Measurements from ENCODE around the gene PRDM16. TPM values are rescaled to one million over a fixed set of nuclear protein-coding genes. Genes with fewer than 3 reads are reported as not detected.

Gene PRDM16
- total RNA-seq, 1 experiment from 2014 or later: not detected

DNA sequence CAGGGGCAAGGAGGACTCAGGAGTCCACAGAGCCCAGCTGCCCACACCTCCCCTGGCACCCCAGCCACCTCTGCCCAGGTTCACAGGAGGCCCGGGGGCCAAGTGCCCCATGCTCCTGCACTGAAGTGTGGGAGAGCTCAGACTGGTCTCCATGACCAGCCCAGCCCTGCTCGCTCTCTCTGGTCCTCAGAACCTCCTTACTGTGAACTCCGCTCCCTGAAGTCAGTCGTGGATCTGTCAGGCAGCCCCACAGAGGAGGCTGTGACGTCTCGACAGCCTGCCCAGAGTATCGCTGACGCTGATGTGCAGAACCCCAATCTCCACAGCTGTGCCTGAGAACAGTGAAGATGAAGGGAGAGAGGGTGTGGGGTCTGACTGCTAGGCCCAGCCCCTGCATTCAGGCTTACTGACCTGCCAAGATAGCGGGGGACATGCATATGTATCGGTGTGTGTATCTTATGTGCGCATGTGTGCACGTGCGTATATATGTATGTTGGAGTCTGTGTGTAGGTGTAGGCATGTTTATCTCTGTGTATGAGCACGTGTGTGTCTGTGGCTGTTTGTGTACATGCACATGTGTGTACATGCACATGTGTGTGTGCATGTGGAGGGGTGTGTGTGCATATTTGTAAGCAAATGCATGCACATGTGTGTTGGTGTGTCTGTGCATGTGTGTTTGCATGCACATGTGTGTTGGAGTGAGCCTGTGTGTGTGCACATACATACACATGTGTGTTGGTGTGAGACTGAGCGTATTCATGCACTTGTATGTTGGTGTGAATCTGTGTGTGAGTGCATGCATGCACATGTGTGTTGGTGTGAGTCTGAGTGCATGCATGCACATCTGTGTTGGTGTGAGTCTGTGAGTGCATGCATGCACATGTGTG is 267.0 kb downstream of the PRDM16 start:
- no peak for DNase-seq (ENCODE audit: low read depth)

DNA sequence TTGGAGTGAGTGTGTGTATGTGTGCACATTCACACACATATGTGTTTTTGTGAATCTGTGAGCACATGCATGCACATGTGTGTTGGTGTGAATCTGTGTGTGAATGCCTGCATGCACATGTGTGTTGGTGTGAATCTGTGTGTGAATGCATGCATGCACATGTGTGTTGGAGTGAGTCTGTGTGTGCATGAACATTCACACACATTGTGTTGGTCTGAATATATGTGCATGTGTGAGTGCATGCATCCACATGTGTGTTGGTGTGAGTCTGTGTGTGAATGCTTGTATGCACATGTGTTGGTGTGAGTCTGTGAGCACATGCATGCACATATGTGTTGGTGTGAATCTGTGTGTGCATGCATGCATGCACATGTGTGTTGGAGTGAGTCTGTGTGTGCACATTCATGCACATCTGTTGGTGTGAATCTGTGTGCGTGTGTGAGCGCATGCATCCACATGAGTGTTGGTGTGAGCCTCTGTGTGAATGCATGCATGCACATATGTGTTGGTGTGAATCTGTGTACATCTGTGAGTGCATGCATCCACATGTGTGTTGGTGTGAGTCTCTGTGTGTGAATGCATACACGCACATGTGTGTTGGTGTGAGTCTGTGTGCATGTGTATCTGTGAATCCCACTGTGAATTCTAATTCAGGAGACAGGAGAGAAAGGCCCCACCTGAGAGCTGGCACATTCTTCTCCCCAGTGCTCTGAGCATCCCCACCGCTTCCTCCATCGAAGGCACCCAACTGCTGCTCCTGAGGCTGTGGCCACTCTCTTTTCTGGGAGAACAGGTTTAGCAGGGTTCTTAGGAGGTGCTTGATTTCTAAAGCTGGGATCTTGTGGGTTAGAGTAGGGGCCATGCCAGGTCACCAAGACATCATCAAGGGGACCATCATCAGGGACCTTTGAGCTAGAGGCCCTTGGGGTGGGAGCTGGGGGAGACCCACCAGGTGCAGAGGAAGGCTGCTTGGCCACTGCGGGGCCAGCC is 267.9 kb downstream of the PRDM16 start:
- DNase-seq (ENCODE audit: low read depth): no peak

DNA sequence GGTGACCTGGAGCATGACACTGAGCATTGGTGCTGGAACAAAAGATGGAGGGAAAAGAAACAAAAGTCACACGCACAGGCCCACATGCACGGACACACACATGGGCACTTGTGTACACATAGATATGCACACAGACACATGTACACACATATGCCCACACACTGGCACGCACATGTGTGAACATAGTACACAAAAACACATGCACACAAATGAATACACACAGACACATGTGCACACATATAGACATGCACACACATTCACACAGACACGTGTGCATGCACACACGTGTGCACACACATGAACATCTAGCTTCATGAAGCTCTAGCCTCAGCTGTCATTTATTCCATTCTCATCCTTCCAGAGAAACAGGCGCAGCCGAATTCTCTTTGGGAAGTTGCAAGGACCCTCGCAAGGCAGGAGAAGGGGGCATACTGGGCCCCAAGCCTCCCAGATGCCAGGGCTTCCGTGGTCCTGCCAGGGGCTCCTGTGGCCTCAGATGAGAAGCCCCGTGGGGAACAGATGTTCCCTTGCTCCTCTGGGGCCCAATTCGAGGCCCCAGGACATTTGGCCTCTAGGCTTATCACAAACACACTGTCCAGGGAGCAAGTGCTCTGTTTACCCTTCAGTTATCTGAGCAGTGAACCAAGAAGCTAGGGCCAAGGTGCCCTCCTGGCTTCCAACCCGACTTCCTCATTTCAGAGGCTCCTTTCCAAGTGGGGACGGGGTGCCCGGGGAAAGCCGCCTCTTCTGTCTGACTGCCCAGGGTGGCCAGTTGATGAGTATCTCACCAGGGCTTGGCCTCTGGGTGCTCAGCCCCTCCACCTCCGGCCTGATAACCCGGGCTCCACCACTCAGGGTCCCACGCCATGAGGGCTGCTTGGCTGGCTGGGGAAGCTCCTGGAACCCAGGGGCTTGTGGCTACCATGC is 269.1 kb downstream of the PRDM16 start:
- no peak for DNase-seq (ENCODE audit: low read depth)

DNA sequence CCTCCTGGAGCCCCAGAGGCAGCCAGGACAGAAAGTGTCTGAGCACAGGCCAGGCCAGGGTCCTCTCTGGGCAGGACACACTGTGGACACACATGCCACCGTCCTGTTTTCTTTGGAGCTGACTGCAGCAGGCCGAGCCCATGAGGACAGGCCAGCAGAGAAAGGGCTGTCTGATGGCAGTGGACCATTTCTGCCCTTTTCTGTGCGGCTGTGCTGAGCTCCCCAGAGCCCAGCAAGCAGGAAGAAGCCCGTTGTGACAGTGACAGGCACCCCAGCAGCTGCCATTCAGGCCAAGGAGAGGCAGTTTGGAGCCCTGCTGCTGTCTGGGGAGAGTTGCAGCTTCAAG is 269.7 kb downstream of the PRDM16 start:
- no peak for DNase-seq (ENCODE audit: low read depth)

DNA sequence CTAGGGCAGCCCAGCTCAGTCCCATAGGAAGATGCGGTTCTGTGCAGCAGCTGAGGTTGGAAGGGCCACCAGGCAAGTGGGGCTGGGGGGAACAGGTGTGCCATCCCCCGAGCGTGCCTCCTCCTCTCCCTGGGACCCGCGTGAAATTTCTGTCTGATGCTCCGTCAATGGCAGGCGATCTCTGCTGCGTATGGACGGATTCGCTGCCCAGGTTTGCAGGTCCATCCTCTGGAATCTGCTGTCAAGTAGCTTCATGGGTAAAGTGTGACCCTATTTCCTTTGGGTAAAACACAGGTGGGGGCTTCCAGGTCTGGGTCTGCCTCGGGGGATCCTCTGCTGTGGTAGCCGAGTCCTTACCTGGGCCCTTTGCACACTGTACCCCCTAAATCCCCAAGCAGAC is 270.9 kb downstream of the PRDM16 start:
- no peak for DNase-seq (ENCODE audit: low read depth)

DNA sequence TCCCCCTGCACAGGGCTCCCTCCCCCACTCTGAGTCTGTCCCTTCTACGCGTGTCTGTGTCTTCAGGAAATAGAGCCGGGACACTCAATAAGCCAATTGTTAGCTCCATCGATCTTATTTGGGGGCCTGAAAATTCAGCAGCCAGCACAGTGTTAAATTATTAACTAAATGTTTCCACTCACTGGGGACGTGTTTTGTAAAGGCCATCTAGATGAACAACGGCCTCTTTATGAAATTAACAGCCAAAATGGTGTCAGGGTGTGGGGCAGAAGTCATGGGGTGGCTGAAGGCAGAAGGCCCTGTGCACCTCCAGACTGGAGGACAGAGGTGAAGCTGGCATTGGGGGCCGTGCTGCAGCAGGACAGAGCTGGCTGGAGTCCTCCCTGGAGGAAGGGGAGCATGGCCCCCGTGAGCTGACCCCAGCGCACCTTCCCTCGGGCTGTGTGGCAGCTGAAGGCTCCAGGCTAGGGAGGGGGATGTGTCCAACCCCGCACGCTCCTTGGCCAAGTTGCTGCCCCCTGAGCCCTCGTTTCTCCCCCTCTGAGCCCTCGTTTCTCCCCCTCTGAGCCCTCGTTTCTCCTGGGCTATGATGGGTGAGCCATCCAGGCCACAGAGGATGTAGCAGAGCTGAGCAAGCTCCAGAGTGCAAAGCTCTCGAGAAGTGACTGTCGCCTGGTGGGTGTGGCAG is 271.7 kb downstream of the PRDM16 start:
- no peak for DNase-seq (ENCODE audit: low read depth)

DNA sequence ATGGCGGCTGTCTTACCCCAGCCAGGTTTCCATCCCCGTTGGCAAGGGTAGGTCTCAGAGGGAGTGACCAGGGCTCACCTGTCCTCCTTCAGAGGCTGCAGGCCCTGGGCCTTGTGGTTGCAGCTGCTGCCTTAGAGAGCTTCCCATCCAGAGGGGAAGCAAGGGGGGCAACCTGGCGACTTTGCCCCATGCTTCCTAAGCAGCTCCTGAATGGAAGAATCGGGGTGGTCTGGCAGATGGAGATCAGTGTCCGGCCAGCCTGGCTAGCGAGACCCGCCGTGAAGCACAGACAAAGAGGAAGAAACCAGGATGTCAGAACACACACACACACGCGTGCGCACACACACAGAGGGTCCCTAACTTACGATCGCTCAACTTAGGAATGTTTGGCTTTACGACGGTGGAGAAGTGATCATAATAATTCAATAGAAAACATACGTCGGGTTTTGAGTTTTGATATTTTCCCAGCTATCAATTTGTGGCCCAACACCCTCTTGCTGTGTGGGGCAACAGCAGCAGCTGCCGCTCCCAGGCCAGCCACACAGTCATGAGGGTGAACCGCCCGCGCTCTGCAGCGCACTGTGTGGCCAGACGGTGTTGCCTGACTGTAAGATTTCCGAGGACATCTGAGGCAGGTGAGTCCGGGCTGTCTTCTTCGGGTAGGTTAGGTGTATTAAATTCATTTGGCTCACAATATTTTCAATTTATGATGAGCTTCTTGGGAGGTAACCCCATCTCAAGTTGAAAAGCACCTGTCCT is 272.4 kb downstream of the PRDM16 start:
- DNase-seq (ENCODE audit: low read depth): no peak

DNA sequence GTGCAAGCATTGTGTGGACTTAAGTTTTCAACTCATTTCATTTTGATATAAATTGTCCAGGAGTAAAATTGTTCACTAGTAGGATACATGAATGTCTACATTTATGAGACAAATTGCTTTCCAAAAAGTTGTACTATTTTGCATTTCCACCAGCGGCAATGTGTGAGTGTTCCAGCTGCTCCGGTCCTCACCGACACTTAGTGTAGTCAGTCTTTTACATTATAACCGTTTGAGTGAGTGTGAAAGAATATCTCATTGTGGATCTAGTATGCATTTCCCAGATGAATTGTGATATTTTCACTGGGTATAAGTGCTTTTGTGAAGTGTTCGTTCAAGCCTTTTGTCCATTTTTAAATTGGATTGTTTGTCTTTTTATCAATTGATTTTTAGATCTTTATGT is 274.0 kb downstream of the PRDM16 start:
- no peak for DNase-seq (ENCODE audit: low read depth)

DNA sequence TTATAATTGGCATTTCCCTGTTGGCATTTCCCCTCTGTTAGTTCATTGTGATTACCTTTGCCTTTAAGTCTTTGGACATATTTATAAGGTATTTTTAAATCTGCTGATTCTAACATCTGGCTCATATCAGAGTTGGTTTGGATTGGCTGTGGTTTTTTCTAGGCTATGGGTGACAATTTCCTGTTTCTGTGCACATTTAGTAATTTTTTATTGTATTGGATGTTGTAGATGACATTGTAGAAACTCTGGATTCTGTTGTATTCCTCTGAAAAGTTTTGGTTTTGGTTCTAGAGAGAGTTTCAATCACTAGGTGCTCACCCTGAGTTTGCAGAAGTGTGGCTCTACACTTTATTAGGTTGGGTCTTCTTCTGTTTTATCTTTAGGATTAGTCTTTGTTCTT is 275.4 kb downstream of the PRDM16 start:
- DNase-seq (ENCODE audit: low read depth): no peak

DNA sequence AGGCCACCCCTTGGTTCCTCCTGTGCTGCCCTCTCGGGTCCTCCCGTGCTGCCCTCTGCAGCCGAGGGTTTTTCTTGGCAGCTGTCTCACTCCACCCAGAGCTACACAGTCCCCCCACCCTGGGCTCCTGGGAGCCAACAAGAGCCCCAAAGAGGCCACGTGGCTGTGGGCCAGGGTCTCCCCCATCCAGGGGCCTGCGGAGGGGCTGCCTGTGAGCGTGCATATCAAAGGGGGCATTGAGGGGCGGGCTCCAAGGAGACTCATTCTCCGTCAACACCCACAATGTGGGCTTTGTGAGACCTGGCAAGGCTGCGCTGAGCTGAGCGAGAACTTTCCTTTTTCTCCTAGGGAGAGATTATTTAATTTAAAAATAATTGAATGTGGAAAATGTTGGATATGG is 276.8 kb downstream of the PRDM16 start:
- no peak for DNase-seq (ENCODE audit: low read depth)

DNA sequence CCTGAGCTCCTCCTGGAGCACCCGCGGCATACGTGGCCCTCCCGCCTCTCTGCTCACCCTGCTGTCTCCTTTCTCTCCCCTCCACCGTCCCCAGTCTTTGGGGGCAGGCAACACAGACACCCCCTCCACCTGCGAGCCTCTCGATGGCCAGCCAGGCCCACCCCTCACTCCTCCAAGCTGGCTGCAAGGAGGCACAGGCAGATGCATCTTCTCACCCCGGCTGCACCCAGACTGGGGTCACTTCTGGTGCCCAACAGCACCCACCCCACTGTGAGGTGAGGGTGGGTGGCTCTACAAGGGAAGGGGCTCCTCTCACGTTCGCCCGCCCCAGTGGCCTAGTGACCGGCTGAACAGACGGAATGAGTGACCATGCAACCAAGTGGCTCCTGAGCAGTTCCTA is 277.5 kb downstream of the PRDM16 start:
- no peak for DNase-seq (ENCODE audit: low read depth)

DNA sequence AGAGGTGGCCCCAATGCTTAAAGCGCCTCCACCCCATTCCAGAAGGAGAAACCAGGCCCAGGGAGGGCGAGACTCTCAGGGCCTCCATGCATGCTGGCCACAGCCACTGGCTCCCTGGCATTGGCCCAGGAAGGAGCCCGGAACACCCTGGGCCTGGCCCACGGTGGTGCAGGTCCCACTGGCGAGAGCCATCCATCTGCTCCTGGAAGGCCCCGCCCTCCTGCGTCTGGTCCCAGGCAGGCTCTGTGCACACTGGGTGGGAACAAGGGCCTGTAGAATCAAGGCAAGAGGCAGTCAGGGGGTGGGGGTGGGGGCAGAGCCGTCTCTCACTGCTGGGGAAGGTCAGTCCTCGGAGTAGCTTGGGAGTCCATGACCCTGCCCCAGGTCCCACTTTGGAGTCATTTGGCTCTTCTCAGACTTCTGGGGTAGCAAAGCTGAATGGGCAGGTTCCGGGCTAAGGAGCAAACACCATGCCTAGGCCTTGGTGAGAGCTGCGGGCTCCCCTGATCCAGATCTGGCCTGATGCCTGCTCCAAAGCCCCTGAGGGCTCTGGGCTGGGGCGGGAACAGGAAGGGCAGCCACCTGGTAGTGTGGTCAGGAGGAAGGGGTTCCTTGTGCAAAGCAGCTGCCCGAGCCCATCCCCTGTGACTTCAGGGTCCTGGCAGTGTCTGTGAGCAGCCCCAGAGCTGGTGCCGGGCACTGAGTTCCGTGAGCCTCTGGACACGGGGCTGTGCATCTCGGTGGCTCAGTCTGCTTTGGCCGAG is 278.4 kb downstream of the PRDM16 start:
- no peak for DNase-seq (ENCODE audit: low read depth)

DNA sequence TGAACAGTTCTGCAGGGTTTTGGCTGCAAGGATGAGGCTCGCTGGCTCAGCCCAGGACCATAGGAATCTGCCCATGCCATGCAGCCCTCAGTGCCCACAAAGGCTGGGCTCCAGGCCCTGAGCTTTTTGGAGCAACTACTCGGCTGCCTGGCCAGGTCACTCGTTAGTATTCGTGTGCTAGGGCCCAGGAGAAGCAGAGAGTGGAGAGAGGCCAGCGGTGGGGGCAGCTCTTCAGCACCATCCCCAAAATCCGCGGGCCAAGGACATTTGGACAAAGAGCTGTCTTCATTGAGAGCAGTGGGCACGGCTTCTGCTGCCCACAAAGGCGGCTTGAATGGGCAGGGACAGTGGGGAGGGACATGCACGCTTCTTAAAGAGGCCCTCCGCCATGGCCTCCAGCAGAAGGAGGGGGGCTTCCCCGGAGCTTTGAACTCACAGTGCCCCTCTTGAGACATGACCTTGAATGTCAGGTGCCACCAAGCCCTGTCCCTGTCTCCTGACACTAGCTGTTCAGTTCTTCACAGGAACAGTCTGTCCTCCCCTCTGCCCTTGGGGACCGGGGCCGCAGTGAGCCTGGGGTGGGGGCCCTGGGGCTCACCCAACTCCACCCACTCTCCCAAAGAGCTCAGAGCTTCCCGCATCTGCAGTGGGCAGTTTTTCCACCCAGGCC is 279.3 kb downstream of the PRDM16 start:
- DNase-seq (ENCODE audit: low read depth): no peak

DNA sequence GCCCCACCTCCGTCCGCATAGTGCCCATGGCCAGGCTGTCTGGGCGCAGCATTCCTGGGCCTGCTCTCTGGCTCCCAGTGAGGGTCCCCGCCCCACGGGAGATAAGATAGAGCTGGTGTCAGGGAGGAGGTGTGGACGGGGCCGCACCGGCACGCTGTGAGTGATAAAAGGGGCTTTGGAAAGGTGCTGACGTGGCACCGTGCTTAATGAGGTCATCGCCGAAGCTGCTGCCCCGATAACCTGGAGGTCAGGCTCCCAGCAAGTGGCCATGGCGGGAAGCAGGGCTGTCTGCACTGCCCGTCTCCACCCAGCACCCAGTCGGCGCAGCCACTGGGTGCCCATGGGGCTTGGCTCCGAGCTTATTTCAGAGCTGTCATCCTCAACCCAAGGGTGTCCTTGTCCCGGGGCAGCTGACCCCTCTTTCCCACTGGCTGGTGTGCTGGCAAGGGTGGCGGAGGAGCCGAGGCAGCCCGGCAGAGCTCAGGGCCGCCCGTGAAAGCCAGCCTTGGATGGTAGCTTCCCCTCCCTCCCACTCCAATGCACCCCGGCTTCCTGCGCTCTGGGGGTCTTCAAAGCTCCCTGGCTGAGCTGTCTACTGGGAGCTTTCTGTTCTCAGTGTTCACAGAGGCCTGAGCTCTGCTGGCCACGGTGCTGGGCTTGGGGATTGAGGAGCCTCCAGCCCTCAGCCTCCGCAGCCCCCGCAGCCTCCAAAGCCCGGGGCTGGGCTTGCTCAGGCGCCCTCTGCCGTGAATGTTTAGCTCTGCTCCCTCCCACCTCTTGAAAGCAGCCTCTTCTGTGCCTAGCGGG is 280.4 kb downstream of the PRDM16 start:
- no peak for DNase-seq (ENCODE audit: low read depth)

DNA sequence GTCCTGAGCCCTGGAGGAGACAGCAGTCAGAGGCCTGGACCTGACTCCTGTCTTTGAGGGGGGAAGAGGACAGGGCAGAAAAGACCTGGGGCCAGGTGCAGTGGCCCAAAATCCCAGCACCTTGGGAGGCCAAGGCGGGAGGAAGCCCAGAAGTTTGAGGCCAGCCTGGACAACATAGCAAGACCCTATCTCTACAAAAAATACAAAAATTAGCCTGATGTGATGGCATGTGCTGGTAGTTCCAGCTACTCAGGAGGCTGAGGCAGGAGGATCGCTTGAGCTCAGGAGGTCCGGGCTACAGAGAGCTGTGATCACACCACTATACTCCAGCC is 280.9 kb downstream of the PRDM16 start:
- no peak for DNase-seq (ENCODE audit: low read depth)

DNA sequence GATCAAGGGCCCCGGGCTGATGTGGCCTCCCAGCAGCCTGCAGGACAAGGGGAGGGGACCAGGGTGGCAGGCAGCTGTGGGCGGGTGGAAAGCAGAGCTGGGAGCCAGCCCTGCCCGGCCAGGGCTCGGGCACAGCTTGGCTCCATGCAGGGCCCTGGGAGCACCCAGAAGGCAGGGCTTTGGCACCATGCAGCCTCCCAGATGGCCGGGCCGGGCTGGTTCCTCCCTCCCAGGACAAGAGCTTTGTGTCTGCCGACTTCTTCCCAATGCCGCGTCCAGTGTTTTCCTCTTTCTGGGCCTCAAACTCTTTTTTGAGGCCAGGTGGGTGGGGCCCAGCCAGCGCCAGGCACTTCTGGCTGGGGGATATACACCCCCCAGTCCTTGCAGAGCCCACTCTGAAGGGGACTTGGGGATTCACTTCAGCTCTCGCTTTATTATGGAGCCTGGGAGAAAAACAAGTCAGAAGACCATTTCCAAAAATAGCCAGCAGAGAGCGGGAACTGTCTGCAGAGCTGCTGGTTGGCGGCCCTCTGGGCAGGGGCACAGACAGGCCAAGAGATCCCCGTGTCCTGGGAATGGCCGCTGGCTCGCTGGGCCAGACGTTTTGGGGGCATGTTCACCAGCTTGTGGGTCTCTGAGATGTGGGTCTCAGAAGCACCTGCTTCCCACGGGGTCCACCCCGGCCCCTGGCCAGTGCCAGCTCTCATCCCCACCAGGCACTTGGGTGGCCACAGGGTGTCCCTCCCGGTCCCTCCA is 281.7 kb downstream of the PRDM16 start:
- no peak for DNase-seq (ENCODE audit: low read depth)
